ENCODE results near the gene HCN1.

The HCN1 gene

GRCh38 chr5:45696206-45696836 is at the start of gene HCN1:
Gene HCN1 (minus strand): TSS chr5:45696380.
- DNase-seq: peak; percentile 31

- no peak for DNase-seq
Measured at GRCh38 chr5:45741110-45741509, 44.9 kb upstream of the HCN1 start.

- DNase-seq: no peak
Measured at GRCh38 chr5:45737153-45737552, 41.0 kb upstream of the HCN1 start.

GRCh38 chr5:45725537-45725936 is 29.4 kb upstream of the HCN1 start:
- DNase-seq: no peak

- DNase-seq: no peak
Measured at GRCh38 chr5:45697201-45697600, 1.0 kb upstream of the HCN1 start.

GRCh38 chr5:45695804-45696156 is 400 bp downstream of the HCN1 start:
- no peak for DNase-seq

- no peak for DNase-seq
Measured at GRCh38 chr5:45694971-45695803, 993 bp downstream of the HCN1 start.

GRCh38 chr5:45694255-45694814 is 1.8 kb downstream of the HCN1 start:
- no peak for DNase-seq

- DNase-seq: no peak
Measured at GRCh38 chr5:45692481-45692880, 3.7 kb downstream of the HCN1 start.

- no peak for DNase-seq
Measured at GRCh38 chr5:45691656-45692055, 4.5 kb downstream of the HCN1 start.

- DNase-seq: no peak
Measured at GRCh38 chr5:45687701-45688100, 8.5 kb downstream of the HCN1 start.

GRCh38 chr5:45686620-45687019 is 9.6 kb downstream of the HCN1 start:
- DNase-seq: no peak

- DNase-seq: no peak
Measured at GRCh38 chr5:45684118-45684517, 12.1 kb downstream of the HCN1 start.

- no peak for DNase-seq
Measured at GRCh38 chr5:45680950-45681349, 15.2 kb downstream of the HCN1 start.

- DNase-seq: no peak
Measured at GRCh38 chr5:45677524-45677923, 18.7 kb downstream of the HCN1 start.

- DNase-seq: no peak
Measured at GRCh38 chr5:45672271-45672670, 23.9 kb downstream of the HCN1 start.

GRCh38 chr5:45648744-45649143 is 47.4 kb downstream of the HCN1 start:
- no peak for DNase-seq

- no peak for DNase-seq
Measured at GRCh38 chr5:45643056-45643455, 53.1 kb downstream of the HCN1 start.

GRCh38 chr5:45642370-45642769 is 53.8 kb downstream of the HCN1 start:
- no peak for DNase-seq

GRCh38 chr5:45639040-45639439 is 57.1 kb downstream of the HCN1 start:
- no peak for DNase-seq

- DNase-seq: no peak
Measured at GRCh38 chr5:45627076-45627656, 69.0 kb downstream of the HCN1 start.

- DNase-seq: no peak
Measured at GRCh38 chr5:45623832-45624231, 72.3 kb downstream of the HCN1 start.

GRCh38 chr5:45622365-45622764 is 73.8 kb downstream of the HCN1 start:
- no peak for DNase-seq

GRCh38 chr5:45617859-45618416 is 78.2 kb downstream of the HCN1 start:
- no peak for DNase-seq
